GM19035 (cell line): ENCODE measurements around the gene FMN2.
"Not testable (repeated sequence)": the region's sequence is repeated elsewhere in the genome, so short reads cannot be mapped to it uniquely, and the experiment has no call there.

Experiments used
- ATAC-seq: cut with Tn5 transposase; IDR thresholded peaks from one replicate; pipeline ENCODE4 v1.9.1; 2021; ENCODE audit not compliant: unreplicated experiment

The FMN2 gene

GRCh38 chr1:240413732-240414131, 322.0 kb downstream of the FMN2 start:
- ATAC-seq: no peak

DNA sequence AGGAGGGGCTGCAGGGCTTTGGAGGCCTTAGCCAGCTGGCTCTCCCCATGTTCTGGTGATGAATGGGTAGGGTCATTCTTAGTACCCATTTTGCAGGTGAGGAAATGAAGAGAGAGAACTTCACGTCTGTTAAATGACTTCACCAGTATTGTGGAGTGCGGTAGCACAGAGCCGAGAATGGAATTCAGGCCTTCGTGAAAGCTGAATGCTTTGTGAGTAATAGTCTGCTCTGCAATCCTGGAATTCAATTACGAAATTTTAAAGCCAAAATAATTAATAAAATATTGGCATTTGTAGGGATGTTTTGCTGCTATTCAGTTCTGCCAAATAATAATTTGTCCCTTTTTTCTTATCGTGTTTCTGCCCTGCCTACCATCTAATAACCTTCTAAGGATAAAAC, 322.6 kb downstream of the FMN2 start:
- ATAC-seq: no peak

- ATAC-seq: not testable (repeated sequence)
Observed at GRCh38 chr1:240415011-240415410, 323.3 kb downstream of the FMN2 start.

GRCh38 chr1:240415532-240415931, 323.8 kb downstream of the FMN2 start:
- no peak for ATAC-seq

DNA sequence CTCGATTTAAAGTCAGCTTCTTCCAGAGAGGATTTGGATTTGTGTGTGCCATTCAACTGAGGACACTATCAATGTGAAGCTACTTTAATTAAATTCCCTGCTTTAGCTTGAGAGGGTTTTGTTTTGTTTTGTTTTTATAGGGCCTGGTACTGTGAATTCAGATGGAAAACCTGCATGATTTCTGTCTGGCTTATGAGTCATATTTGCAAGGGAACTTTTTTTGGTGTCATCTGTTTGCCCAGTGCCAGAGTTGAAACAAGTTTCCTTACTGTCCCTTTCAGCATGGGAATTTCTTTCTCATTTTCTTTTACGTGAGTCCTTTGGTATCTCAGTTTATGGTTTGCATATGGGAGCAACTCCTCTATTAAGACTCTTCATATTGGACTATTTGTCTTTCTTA, 325.6 kb downstream of the FMN2 start:
- no peak for ATAC-seq

DNA sequence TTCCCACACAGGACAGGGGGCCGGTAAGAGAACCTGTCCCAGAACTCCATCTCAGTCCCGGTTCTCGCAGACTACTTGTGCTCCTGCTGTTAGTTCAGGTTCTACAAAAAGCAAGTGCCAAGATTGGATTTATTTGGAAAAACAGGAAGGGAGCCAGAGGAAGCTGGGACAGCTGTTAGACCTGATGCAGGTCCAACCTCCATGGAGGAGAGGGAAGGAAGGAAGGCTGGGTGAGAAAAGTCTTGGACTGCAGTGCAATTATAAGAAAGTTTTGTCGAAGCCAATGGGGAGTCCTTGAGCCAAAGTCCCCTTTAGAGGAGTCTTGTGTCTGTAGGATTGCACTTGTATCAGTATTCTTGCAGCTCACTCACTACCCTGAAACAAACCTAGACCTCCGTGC, 329.1 kb downstream of the FMN2 start:
- ATAC-seq: no peak

- ATAC-seq: no peak
Observed at GRCh38 chr1:240423246-240423924, 331.7 kb downstream of the FMN2 start.

GRCh38 chr1:240424740-240425464, 333.2 kb downstream of the FMN2 start:
- ATAC-seq: no peak

- ATAC-seq: no peak
Observed at GRCh38 chr1:240426051-240426450, 334.4 kb downstream of the FMN2 start.

DNA sequence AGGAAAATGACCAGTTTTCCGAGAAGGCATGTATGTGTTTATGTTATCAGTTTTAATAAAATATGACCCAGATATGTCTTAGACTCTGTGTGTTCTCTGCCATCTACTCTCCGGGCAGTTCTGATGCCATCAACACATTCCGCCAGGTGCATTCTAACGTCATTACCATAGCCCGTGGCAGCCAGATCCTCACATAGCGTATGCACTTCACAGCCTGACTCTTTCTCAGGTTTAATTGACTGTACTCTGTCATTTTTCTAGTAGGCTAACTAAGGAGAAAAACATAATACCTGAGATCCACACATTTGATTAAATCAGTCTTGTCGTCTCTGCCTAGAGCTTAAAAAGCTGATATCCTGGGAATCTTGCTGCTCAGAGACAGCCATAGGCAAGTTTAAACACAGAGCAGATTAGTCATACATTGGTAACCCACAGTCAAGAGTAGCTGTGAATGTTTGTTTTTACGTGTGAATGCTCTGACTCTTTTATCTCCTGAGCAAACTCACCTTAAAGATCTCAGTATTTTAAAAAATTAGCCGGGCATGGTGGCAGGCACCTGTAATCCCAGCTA, 344.4 kb downstream of the FMN2 start:
- no peak for ATAC-seq

DNA sequence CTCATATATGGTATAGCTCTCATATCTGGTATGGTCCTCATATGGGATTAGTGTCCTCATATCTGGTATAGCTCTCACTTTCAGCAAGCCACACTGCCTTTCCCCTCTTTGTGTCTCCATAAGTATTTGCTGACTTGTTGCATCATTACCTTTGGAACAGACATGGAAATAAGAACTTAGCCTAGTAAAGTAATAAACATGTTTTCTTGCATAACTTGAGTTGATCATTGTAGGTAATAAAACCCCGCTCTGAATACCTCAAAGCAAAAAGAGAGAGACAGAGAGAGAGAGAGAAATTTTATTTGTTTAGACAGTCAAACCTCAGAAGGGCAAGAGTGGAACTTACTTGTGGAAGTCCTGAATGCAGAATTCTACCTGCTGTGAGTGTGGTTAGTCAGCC, 350.0 kb downstream of the FMN2 start:
- no peak for ATAC-seq

- ATAC-seq: no peak
Observed at GRCh38 chr1:240445369-240445768, 353.7 kb downstream of the FMN2 start.

- ATAC-seq: no peak
Observed at GRCh38 chr1:240455228-240455821, 363.6 kb downstream of the FMN2 start.

GRCh38 chr1:240457203-240457602, 365.5 kb downstream of the FMN2 start:
- no peak for ATAC-seq

DNA sequence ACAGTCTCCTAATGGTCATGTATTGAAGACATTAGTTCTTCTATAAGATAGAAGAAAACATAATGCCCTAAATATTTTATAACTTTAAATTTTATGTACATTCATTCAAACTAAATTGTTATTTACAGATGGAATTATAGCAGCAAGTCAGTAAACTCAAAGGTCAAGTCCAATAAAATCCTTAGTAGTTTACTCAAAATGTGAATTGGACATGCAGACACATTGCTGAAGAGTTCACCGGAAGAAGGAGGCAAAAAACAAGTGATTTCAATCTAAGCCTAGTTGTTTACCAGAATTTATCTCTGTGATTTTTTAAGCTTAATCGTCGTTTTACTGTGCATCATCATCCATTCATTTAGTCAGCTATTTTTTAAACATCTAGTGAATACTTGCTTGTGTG, 370.6 kb downstream of the FMN2 start:
- ATAC-seq: no peak

DNA sequence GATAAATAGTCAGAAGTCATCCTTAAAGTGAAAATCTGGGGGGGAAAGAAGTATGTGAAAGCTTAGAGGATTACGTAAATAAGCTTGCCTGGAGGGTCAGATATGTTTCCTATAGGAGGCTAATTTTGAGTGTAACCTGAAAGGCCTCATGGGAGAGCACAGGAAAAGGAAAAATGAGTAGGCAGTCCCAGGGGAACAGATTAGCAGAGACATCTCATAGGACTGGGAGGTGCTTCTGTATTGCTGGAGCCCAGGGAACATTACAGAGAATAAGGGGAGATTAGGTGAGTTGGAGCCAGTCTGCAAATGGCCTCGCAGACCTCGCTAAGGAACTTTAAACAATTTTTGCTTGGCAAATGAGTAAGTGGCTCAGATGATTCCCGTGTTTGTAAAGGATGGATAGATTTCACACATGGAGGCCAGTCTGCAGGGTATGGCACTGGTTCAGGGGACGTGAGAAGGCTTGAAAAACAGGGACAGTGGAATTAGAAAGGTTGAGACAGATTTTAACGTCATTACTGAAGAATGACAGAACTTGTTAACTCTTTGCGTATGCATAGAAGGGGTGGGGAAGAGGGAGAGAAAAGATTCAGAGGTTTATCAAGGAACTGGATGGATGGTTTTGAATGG, 371.2 kb downstream of the FMN2 start:
- ATAC-seq: no peak

DNA sequence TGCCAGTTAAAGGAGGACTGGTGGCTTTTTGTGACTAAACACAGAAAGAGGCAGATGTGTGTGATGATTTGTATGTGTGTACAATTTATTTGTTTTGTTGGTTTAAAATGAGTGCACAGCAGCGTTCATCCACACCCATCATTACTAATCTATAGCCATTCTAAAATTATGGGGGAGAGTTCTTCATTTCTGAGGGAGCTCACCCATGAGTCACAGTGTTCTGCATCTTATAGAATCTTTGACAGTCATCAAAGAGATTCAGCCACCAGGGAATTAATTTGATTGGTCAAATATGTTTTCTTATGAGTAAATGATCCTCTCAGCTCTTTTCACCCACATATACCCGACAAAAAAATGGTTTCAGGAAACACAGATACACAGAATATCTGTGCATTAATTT, 372.4 kb downstream of the FMN2 start:
- ATAC-seq: no peak

GRCh38 chr1:240465531-240465940, 373.9 kb downstream of the FMN2 start:
- no peak for ATAC-seq

DNA sequence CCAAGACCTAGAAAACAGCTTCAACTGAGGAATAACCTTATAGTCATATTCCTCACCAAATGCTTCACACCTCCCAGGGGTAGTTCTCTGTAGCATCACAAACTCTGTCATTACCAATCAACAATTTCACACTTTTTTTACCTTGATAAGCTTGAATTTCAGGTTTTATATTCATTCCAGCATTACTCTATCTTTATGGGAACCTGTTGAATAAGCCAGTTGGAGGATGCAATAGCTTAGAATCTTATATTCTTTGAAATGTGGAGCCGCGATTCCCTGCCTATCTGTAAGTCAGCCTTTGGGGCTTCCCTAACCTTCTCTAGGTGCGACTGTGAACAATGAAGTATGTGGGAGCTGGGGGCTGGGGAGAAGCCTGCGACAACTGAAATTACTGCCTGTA, 374.8 kb downstream of the FMN2 start:
- ATAC-seq: no peak

DNA sequence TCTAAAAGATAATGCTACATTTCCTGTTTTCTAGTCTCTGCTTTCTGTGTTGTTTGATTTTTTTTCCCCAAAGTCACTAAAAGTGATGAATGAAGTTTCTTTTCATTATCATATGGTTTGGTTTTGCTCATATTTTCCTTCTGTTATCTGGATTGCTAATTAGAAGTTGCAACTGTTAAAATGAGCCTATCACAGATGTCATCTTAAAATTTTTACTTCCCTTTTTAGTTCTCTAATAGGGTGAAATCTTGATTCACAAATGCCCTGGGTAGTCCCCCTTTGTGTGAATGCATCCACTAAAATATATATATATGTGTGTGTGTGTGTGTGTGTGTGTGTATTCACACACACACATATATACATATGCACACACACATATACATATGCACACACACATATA, 376.2 kb downstream of the FMN2 start:
- no peak for ATAC-seq

- ATAC-seq: no peak
Observed at GRCh38 chr1:240468656-240469055, 377.0 kb downstream of the FMN2 start.
